Activated T-helper 1 cell treated with anti-CD3 and anti-CD28 coated beads, Interleukin-12 subunit alpha, Interleukin-12 subunit beta, Interleukin-2, Interleukin-4 antibody, amounts not matched to agents 30 ng/mL and 10 ng/mL and 1 ng/mL, durations not matched to agents 14 hours and 24 hours and 36 hours (primary cell): ENCODE results near the gene CSRNP2. TPM values are rescaled to one million over a fixed set of nuclear protein-coding genes. Genes with fewer than 3 reads are reported as not detected.

Experiments
- DNase-seq: peaks from one replicate; pipeline ENCODE4 v3.0.0; 2021; ENCODE audit warnings: low spot score
- H3K27ac Mint-ChIP-seq: one replicate; pipeline ENCODE4 v1.8.0; 2021; ENCODE audit warnings: mild to moderate bottlenecking, mixed read lengths
- H3K27me3 Mint-ChIP-seq: one replicate; pipeline ENCODE4 v1.8.0; 2022; ENCODE audit warnings: mild to moderate bottlenecking, moderate library complexity, mixed read lengths; ENCODE audit not compliant: insufficient read depth
- H3K36me3 Mint-ChIP-seq: one replicate; pipeline ENCODE4 v1.8.0; 2021; ENCODE audit warnings: low read depth, mixed read lengths
- H3K4me1 Mint-ChIP-seq: one replicate; pipeline ENCODE4 v1.8.0; 2021; ENCODE audit warnings: low read depth, mixed read lengths
- H3K4me3 Mint-ChIP-seq: one replicate; pipeline ENCODE4 v1.8.0; 2021; ENCODE audit warnings: mild to moderate bottlenecking, moderate library complexity, mixed read lengths
- H3K9me3 Mint-ChIP-seq: one replicate; pipeline ENCODE4 v1.8.0; 2021; ENCODE audit warnings: mixed read lengths
- intact Hi-C: fragments of 100-400 bp; cut with micrococcal nuclease; formaldehyde crosslinking; loops from one replicate; pipeline ENCODE4 v1.15.1; 2024
- total RNA-seq: library from RNA; stranded (reverse); gene quantifications from 2 replicates; pipeline ENCODE4 v1.2.3, GENCODE V29; 2022

CSRNP2 gene
- total RNA-seq, 1 donor from 2014 or later = 28.6 TPM

DNA sequence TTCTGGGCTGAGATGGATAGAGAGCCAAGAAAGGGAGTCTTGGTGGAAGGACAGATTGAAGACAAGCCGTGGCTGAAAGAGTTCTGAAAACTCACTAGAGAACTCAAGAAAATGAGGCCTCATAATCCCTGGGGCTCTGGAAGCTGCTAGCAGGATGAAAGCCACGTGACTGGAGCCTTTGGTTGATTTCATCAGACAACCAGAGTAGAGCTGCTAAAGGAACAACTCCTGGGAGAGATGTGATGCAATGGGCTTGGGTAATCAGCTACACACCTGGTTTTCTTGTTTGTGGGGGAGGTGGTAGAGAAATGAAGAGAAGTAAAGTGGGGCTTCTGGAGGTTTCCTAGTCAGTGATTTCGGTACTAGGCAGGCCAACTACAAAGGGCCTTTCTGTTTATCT is 13.4 kb downstream of the CSRNP2 start:
- H3K27me3 Mint-ChIP-seq = no peaks in the 10 kb centered on the region
- H3K27ac Mint-ChIP-seq = no peak overlapping the region
- H3K4me1 Mint-ChIP-seq = no peaks in the 10 kb centered on the region
- H3K36me3 Mint-ChIP-seq = peaks cover 31% of the 10 kb centered on the region
- no peak overlapping the region for H3K4me3 Mint-ChIP-seq
- intact Hi-C loops = no loop called here
- no peaks in the 10 kb centered on the region for H3K9me3 Mint-ChIP-seq
- no peak for DNase-seq

DNA sequence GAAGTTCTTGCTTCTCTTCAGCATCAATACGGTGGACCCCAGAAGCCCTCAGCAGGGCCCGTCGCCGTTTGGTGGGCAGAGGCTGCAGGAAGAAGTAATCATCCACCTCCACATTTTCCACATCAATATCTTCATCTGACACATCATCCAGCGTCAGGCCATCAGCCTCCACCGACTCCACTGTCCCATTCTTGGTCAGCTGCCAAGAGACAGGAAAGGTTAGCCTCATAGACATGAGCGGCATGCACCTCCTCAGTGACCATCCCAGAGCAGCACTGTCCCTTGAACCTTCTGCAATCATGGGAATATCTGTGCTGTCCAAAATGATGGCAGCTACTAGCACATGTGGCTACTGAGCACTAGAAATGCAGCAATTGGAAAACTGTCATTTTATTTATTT is 15.6 kb downstream of the CSRNP2 start:
- Mint-ChIP-seq H3K9me3 (no peaks in the 10 kb centered on the region), H3K4me3 (no peak overlapping the region), H3K4me1 (no peaks in the 10 kb centered on the region), H3K27ac (no peak overlapping the region), H3K36me3 (peaks cover 28% of the 10 kb centered on the region), H3K27me3 (no peaks in the 10 kb centered on the region)
- intact Hi-C loops = no loop called here
- no peak for DNase-seq

DNA sequence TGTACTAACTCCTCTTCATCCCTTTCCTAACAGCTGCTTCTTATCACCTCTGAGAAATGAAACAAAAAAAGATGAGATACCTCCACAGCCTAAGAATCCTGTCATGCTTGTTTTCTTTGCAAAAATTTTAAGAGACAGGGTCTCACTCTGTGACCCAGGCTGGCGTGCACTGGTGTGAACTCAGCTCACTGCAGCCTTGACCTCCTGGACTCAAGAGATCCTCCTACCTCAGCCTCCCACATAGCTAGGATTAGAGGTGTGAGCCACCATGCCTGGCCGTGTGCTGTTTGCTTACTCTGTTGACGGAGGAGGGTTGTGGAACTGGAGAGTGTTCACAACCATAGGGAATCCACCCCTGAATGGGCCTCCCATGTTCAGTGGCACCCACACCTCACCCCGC is 16.2 kb downstream of the CSRNP2 start:
- intact Hi-C loops = no loop called here
- Mint-ChIP-seq H3K36me3 (peaks cover 33% of the 10 kb centered on the region), H3K27me3 (no peaks in the 10 kb centered on the region), H3K27ac (no peak overlapping the region), H3K4me1 (no peaks in the 10 kb centered on the region), H3K4me3 (no peak overlapping the region), H3K9me3 (no peaks in the 10 kb centered on the region)
- no peak for DNase-seq

DNA sequence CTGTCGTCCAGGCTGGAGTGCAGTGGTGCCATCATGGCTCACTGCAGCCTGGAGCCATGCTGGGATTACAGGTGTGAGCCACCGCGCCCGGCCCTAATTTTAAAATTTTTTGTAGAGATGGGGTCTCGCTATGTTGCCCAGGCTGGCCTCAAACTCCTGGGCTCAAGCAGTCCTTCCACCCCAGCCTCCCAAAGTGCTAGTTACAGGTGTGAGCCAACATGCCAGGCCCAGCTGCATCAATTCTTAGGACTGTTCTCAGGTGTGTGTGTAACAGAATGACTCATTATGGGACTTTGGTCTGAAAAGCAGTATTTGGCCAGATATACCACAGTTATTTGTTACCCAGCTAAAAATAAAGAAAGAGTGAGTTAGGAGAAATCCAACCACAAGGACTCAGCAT is 17.9 kb downstream of the CSRNP2 start:
- intact Hi-C loops = no loop called here
- Mint-ChIP-seq H3K9me3 (no peaks in the 10 kb centered on the region), H3K4me3 (no peak overlapping the region), H3K27ac (no peak overlapping the region), H3K27me3 (no peaks in the 10 kb centered on the region), H3K4me1 (no peaks in the 10 kb centered on the region), H3K36me3 (peaks cover 33% of the 10 kb centered on the region)
- DNase-seq = no peak

DNA sequence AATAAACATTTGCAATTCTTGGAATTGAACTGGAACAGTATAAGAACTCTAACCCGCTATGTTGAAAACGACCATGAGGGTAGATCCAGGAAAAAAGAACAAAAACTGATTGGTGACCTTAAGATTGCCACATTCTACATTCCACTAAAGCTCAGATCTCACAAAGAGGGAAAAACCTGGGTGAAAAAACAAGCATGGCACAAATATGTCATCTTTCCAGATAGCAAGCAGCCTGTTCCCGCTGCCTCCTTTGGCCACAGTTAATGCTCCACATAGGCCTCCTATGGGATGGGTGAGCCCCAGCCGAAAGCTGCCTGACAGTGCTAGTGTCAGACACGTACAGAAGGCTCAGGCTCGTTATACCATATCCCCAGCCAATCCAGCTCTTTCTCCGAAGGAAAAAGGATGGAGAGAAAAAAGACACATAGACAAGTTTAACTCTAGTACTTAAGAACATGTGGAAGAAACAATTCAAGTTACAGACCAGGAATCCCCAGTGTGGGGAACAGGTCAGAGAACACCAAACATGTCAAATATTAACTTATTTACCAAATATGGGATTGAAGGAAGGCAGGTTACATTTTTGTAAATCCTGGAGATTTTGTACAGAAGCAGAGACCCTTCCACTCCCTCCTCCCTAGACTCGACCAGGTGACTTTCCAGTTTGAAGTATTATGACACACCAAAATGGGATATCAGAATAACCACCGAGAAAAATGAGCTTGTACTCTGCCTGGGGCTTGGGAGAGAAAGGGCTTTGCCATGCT is 20.6 kb downstream of the CSRNP2 start:
- Mint-ChIP-seq H3K27ac (no peak overlapping the region), H3K4me3 (no peak overlapping the region), H3K9me3 (no peaks in the 10 kb centered on the region), H3K4me1 (no peaks in the 10 kb centered on the region), H3K27me3 (no peaks in the 10 kb centered on the region), H3K36me3 (peaks cover 44% of the 10 kb centered on the region)
- DNase-seq = no peak
- intact Hi-C loops = no loop called here

DNA sequence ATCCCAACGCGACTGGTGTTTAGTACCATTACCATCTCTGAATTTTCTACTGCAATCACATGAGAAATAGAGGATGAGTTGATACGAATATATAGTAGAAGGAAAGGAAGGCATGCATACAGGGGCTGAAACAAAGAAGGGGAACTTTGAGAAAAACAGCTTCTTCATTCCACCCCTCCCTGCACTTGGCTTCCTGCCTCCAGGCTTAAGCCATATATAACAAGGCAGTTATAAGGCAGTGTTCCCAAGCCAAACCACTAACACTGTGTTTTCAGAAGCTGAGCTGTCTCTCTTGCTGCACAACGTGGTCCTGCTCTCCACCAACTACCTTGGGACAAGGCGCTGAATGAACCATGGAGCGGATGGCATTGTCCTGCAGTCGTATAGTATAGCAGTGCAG is 24.3 kb downstream of the CSRNP2 start:
- no peaks in the 10 kb centered on the region for H3K27me3 Mint-ChIP-seq
- intact Hi-C loops = no loop called here
- H3K9me3 Mint-ChIP-seq = no peaks in the 10 kb centered on the region
- no peak for DNase-seq
- no peak overlapping the region for H3K27ac Mint-ChIP-seq
- H3K4me3 Mint-ChIP-seq = no peak overlapping the region
- H3K4me1 Mint-ChIP-seq = no peaks in the 10 kb centered on the region
- H3K36me3 Mint-ChIP-seq = peaks cover 41% of the 10 kb centered on the region

DNA sequence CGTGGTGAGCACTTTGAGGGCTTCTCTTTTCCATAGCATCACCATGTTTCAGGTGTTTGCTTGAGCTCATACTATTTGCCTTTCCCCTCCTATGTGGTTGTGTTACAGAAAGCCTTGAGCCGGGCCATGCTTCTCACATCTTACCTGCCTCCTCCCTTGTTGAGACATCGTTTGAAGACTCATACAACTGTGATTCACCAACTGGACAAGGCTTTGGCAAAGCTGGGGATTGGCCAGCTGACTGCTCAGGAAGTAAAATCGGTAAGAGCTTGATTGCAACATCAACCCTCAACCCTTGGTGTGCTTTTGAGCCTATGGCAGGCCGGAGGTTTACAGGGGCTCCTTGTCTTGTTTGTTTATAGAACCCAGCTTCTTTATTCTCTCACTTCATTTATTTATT is 27.2 kb downstream of the CSRNP2 start:
- no peaks in the 10 kb centered on the region for H3K27me3 Mint-ChIP-seq
- peaks cover 7% of the 10 kb centered on the region for H3K4me1 Mint-ChIP-seq
- intact Hi-C loops = no loop called here
- H3K4me3 Mint-ChIP-seq = no peak overlapping the region
- peaks cover 40% of the 10 kb centered on the region for H3K36me3 Mint-ChIP-seq
- no peaks in the 10 kb centered on the region for H3K9me3 Mint-ChIP-seq
- H3K27ac Mint-ChIP-seq = peak overlapping the region; percentile 29
- DNase-seq = no peak

DNA sequence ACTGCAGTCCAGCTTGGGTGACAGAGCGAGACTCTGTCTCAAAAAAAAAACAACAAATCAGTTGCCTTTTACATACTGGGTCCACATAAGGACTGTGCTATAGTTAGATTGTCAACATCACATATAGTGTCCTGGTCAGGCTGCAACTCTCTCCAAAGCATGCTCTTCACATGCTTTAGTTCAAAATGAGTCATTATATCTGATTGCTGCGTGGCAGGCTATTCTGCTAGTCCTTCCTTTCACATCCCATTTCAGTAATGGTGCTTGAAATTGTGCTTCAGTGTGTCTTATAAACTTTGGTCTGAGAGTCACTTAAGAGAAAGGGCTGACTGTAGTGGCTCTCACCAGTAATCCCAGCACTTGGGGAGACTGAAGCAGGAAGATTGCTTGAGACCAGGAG is 28.3 kb downstream of the CSRNP2 start:
- H3K36me3 Mint-ChIP-seq = peaks cover 36% of the 10 kb centered on the region
- no peaks in the 10 kb centered on the region for H3K27me3 Mint-ChIP-seq

DNA sequence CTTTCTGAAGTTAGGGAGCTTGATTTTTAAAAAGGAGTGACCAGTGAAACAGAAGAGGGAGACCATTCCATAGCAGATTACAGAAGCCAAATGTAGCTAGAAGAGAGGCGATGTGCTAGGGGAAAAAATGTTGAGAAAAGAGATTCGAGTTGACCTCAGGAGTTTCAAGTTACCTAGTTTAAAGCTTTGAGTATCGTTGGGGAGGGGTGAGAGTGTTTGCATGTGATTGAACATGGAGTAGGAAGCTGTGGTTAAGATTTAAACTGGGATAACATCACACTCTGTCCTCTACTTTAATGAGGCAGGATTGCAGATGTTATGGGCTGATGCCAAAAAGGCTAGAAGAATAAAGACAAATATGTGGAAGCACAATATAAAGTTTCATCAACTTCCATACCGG is 31.6 kb downstream of the CSRNP2 start:
- no peaks in the 10 kb centered on the region for H3K9me3 Mint-ChIP-seq
- no peak overlapping the region for H3K4me3 Mint-ChIP-seq
- peaks cover 26% of the 10 kb centered on the region for H3K36me3 Mint-ChIP-seq
- peaks cover 24% of the 10 kb centered on the region for H3K4me1 Mint-ChIP-seq
- no peak overlapping the region for H3K27ac Mint-ChIP-seq
- no peak for DNase-seq
- no peaks in the 10 kb centered on the region for H3K27me3 Mint-ChIP-seq
- intact Hi-C loops = no loop called here

More for the DNA sequence above, 28.3 kb downstream of the CSRNP2 start:
- no peaks in the 10 kb centered on the region for H3K9me3 Mint-ChIP-seq
- H3K27ac Mint-ChIP-seq = no peak overlapping the region
- no peak overlapping the region for H3K4me3 Mint-ChIP-seq
- DNase-seq = no peak
- peaks cover 7% of the 10 kb centered on the region for H3K4me1 Mint-ChIP-seq
- intact Hi-C loops = no loop called here

DNA sequence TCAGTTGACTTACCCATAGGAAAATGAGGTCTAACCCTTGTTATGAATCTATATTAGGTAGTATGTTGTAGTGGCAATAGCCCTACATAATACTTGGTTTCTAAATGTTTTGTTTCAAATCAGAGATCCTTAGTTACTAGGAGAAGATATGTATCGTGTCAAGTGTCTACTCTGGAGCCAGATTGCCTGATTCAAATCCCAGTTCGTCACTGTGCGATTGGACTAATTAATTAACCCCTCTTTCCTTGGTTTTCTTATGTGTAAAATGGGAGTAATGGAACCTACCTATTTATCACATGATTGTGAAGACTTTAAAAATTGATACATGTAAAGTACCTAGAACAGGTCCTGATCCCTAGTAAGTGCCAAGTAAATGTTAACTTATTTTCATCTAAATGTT is 33.9 kb downstream of the CSRNP2 start:
- no peak for DNase-seq
- intact Hi-C loops = loop anchor here (2.0 to 5.0 kb wide), 4 partner anchors 71 to 285 kb away; partner anchors contain the start of genes ATF1 and BIN2
- H3K4me3 Mint-ChIP-seq = peak overlapping the region; percentile 95
- H3K36me3 Mint-ChIP-seq = peaks cover 17% of the 10 kb centered on the region
- H3K27me3 Mint-ChIP-seq = no peaks in the 10 kb centered on the region
- H3K4me1 Mint-ChIP-seq = peaks cover 28% of the 10 kb centered on the region
- H3K9me3 Mint-ChIP-seq = no peaks in the 10 kb centered on the region
- H3K27ac Mint-ChIP-seq = peak overlapping the region; percentile 87

DNA sequence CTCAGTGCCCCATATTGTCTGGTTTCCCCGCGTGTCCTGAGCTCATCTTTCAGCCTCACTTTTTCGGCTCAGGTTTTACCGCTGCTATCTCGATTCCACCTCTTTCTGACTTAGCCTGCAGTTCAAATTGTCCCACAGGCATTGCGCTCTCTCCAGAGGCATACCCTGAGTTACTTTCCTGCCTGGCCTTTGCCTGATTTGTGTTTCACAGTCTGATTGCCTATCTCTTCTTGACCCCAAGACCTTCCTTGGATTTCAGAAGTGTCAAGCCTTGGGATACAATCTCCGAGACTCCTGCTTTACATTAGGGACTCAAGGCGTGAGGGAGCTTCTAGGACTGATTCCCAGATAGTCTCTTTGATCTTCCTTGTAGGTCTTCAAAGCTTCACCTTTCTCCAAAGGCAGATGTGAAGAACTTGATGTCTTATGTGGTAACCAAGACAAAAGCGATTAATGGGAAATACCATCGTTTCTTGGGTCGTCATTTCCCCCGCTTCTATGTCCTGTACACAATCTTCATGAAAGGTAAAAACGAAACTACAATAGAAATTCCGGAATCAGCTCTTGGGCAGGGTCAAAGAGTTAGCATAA is 34.6 kb downstream of the CSRNP2 start:
- H3K27ac Mint-ChIP-seq = peak overlapping the region; percentile 87

DNA sequence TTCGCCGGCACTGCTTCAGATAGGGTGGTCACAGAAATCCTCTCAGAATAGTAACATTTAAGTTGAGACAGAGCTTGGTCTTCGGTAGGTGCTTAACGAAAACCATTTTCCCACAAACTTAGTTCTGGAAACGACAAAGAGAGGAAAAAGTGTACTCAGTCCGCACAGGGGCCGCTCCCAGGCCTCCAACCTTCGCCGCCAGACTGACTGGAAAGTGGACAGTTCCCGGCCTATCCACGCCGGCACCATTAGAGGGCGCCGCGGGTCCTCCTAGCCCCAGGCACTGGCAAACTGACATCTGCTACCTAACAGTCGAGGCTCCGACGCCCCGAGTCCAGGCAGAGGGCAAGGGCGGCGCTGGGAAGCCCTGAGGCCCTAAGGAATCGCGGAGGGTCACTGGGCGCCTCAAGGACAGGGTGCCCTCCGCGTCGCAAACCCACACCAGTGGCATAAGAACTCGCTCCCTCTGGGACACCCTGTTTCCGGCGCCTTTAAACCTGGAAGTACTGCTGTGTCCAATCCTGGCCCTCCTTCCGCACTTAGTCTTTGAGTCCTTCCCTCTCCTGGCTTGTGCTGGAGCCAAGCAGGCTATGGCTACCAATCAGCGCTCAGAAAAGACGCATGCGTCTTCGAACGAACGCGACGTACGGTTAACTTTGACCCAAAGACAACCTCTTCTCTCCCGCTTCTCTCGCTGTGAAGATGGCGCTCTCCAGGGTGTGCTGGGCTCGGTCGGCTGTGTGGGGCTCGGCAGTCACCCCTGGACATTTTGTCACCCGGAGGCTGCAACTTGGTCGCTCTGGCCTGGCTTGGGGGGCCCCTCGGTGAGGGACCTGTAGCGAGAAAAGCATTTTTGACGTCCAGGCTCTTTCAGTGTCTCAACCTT is 35.5 kb downstream of the CSRNP2 start, which contains the start of gene LETMD1:
Gene LETMD1, plus strand, starts transcription at position 673 of the 886 bp plus-strand sequence. Its CDS starts 30 bp downstream, at position 703.
- Mint-ChIP-seq H3K27me3 (no peaks in the 10 kb centered on the region), H3K4me3 (peak within 1 kb of the TSS; percentile 95), H3K27ac (peak within 1 kb of the TSS; percentile 87), H3K36me3 (peaks cover 8% of the 10 kb centered on the region), H3K4me1 (peaks cover 28% of the 10 kb centered on the region), H3K9me3 (no peaks in the 10 kb centered on the region)
- intact Hi-C loops = loop anchor here (1.0 to 5.0 kb wide), 12 partner anchors 22 to 321 kb away; partner anchors contain the start of genes ATF1, BIN2, CSRNP2 and SLC11A2
- peak; percentile 91 for DNase-seq

More for the DNA sequence above, 34.6 kb downstream of the CSRNP2 start:
- intact Hi-C loops = loop anchor here (1.0 to 5.0 kb wide), 10 partner anchors 22 to 321 kb away; partner anchors contain the start of genes ATF1, BIN2, CSRNP2 and SLC11A2
- H3K9me3 Mint-ChIP-seq = no peaks in the 10 kb centered on the region
- DNase-seq = no peak
- H3K27me3 Mint-ChIP-seq = no peaks in the 10 kb centered on the region
- peaks cover 28% of the 10 kb centered on the region for H3K4me1 Mint-ChIP-seq
- peak overlapping the region; percentile 95 for H3K4me3 Mint-ChIP-seq
- peaks cover 11% of the 10 kb centered on the region for H3K36me3 Mint-ChIP-seq
